ENCODE measurements around the gene TRAPPC12.

TRAPPC12 gene

DNA sequence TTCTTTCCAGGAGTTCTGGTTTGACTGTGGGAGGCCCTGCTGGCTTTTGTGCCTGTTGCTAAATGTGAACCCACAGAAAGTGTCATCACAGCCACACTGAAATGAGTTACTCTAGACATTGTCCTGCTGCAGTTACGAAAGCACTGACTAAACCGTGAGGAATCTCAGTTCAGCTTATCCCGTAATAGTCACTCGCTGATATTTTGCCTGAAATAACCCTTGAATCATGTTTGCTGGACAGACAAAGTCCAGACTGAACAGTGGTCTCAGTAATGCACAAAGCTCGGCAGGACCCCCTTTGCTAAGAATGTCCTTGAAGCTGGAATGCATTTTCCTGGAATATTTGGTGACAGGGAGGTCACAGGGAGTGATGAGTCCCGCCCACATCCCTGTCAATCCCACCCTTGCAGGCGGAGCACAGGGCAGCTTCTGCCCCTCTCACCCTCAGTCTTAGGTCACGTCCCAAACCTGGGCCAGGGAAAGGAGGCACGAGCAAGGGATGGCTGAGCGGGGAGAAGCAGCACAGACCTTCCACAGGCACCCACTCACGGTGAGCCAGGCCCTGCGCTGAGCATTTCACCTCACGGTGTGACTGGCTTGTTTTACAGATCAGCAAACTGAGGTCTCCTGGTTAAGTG is 86.5 kb downstream of the TRAPPC12 start:
- DNase-seq, result peak in 1 of 58 donors; percentile 12

DNA sequence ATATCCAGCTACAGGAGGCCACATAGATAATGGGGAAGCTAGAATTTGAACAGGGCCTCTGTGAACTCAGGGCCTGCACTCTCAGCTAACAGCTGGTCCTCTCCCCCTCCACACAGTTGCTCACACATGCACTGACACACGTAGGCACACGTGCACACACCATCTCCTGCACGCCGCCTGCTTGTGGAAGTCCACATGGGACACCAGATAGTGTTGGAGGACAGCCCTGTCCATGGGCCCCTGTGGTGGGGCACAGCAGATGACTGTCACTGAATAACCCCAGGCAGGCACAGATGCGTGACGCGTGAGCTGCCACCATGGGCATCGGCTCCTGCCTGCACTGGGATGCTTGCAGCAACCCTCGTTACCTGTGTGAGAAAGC is 87.0 kb downstream of the TRAPPC12 start:
- DNase-seq, result no peak

DNA sequence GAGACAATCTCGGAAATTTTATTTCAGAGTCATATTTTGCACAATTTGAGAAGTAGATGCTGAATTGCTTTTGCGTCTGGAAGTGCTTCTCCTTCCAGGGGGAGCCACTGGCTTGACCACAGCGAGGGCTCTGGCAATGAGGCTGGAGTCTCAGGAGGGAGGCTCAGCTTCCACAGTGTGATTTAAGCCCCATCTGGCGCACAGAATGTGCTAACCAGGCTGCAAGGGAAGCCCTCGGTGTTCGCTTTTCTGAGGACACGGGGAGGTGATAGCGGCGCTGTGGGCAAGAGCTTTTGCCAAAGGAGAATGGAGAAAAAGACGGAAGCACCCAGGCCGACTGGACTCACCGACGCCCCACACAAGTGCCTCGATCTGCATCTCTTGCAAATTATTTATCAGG is 87.5 kb downstream of the TRAPPC12 start:
- no peak for DNase-seq

DNA sequence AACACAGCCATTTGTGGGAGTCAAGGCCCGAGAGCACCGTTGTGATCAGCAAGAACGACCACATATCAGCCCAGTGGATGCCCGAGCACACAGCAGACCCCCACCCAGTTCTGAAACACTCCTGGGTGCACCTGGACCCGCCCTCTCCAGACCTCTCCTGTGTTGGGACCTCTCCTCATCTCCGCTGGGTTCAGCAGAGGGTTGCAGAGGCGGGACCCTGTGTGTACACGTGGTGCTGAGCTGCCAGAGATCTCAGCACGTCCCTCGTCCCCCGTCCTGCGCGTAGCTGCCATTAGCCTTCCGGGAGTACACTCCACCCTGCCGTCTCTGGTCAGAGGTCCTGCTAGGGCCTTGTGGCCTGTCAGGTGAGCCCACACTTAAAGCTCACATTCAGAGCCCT is 88.2 kb downstream of the TRAPPC12 start:
- DNase-seq, result no peak

DNA sequence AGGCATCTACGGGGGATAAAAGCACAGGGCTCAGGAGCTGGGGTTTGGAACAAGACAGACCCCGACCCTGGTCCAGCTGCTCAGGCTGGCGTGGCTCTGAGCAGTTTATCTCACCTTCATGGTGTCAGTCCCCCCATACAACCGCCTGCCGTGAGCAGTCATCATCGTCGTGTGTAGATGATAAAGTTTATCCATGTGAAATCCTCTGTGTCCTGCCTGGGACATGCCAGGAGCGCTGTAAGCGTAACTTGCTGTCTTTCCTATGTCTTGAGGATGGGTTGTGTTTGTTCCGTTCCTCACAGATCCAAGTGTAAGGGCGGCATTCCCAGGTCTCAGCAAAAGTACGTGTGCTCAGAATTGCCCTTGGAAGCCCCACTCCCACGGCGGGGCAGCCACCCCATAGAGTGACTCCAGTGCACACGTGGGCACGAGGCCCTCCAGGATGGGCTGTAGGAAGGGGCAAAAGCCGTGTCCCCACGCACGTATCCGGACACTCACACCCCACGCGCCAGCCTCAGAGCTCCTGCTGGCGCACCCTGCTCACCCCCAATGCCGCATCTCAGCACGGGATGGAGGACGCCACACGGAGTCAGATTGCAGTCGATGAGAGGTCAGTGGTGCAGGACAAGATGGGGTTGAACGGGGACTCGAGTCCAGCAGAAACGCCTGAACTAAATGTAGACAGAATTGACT is 88.9 kb downstream of the TRAPPC12 start:
- no peak for DNase-seq

DNA sequence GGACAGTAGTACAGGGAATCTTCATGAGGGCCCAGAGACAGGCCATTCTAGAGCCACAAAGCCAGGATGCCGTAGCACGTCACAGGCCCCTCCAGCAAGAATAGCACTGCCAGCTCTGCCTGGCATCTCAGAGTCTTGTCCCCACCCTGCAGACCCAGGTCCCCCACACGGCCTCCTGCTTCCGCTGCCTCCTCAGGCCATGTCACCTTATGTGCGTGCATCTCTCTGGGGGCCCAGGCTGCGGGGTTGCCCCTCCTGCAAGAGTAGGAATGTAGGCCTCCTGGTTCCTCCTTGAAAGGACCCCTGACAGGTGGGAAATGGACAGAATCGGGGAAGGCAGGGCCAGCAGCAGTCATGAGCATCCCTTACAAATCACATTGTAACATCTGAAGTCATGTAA is 90.0 kb downstream of the TRAPPC12 start:
- no peak for DNase-seq

DNA sequence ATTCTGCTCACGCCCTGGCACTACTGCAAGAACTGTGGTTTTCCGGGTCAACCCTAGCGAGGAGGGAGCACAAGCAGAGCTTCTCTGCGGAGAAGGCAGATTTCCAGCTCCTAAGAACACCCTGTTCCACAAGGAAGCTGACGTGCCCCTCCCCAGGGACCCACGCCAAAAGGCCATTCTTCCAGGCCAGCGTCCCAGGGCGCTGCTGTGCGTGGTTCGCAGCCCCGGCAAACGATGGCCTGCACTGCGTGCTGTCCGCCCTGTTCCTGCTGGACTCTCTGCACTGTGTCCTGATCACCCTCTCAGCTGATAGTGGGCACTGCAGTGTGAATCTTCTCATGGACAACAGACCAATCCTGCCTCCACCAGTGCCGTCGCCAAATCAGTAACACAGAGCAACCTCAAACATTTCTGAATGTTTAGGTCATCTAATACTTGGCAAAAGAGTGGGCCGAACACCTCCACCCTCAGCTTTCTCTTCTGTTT is 90.7 kb downstream of the TRAPPC12 start:
- peak in 30 of 58 donors; percentile 14 to 81 (median 42) for DNase-seq

DNA sequence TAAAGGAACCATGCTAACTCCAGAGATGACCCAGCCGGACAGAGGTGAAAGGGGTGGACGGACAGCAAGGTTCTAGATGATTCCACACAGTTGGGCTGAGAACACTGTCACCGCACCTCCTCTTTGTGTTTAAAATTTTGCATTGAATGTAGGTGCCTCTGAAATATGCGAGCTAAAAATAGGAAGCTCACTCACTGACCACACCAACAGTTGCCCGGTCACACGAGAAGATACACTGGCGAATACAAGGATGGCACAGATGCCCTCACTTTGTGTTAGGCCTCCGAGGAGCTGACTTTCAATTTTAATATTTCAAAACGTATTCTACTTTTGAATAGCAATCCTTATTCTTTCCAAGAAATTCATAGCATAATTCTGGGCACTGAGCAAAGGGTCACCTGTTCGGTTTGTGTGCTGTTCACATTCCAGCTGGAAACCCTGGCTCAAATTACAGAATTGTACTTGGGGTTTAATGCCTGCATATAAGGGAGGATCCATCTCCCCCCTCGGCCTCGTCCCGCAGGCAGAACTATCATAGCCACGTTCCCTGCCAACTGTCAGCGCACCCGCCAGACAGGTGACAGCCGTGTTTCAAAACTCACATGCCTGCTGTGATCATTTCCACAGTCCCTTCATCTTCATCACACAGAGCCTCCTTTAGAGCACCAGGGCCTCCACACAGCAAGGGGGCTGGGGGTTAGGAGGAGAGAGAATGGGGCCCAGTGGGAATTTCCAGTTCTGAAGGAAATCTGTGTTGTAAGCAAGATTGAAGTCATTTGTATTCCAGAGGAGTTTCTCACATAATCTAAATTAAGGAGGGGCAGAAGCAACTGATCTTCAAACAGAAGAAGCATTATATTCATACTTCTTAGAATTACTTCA is 91.6 kb downstream of the TRAPPC12 start:
- DNase-seq, result no peak

DNA sequence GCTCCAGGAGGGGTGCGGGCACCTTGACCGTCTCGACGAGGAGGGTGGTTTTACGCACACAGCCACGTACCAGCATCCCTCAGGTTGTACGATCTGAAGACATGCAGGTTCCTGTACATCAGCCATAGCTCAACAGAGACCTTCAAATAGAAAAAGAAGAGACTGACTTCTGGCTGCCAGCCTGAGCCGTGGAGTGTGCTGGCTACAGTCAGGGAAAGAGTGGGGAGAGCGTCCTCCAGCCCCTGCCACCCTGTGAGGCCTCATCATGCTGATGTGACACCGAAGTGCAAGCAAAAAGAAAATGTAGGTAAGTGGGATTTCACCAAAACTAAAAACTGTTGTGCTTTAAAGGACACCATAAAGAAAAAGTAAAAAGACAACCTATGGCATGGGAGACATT is 92.8 kb downstream of the TRAPPC12 start:
- DNase-seq, result no peak

DNA sequence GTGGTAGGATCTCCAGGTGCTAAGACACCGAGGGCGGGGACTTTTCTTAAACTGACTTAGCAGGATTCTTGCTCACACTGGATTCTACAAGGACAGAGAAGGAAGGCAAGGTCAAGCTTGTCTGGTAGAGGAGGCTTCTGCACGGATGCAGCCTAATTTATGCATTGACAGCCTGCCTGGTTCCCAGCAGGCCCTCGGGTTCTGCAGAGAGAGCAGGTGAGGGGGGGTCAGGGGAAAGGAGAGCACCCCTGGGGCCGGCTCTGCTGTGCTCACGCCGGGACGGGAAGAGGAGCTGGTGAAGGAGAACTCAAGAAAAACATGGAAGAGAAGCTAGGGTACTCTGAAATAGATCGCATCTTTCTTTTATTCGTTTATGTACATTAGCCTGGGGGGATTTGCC is 93.5 kb downstream of the TRAPPC12 start:
- DNase-seq, result no peak

DNA sequence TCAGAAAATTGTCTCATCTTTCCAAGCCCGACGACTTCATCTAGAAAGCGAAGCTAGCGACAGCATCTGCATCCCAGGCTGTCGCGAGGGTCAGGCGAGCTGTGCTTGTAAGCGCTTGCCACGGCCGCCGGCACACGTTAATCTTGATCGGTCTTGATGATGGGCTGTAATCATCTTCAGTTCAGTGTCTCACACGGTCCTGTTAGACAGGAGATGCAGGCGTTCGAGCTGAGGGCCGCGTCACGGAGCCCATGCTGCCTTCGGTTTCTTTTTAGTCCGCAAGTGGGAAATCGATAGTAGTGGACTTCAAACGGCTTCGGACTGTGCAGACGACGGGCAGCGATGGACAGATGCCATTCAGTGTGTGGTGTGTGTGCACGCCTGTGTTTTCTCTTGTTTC is 96.3 kb downstream of the TRAPPC12 start:
- DNase-seq, result peak in 1 of 58 donors; percentile 42

DNA sequence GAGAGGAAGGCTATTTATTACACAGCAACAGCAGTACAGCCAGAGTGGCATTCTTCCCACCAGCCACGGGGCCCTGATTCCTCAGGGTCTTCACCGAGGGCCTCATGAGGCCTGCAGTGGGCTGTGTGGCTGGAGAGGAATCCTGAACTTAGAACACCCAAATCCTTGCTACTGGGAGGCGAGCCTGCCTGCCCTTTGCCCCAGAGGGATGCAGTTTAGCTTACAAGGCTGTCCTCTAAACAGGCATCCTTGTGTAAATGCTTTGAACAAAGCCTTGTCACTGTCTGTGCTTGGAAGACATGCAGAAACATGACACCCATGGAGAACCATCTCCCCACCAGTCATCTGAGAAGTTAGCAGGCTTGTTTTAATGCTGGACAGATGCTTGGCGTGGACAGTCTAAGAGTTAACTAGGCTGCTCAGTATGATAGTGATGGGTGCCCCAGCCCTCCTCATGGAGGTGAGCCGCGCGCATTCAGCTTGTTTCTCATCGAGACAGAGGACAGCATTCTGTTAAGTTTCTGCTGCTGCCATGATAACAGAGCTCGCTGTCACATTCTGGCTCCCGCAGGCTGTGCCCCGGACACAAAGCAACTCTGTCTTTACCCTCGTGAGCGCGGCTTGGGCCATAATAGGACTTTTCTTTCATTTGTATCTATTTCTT is 97.0 kb downstream of the TRAPPC12 start:
- DNase-seq, result peak in 45 of 58 donors; percentile 4 to 88 (median 56)

DNA sequence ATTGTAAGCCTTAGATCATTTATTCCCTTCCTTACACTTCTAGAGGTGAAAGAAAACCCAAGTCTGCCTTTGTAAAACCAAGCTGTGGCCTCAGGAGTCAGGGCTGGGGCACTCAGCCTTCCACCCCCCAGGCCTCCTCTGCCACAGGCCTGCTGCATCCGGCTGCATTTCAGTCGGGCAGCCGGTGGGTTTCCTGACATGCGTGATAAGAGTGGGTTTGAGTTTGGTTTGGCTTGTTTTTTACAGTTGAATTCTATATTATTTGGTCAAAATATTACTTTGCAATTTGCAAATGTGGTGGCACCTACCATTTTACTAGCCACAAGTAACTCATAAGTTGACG is 97.5 kb downstream of the TRAPPC12 start:
- no peak for DNase-seq

DNA sequence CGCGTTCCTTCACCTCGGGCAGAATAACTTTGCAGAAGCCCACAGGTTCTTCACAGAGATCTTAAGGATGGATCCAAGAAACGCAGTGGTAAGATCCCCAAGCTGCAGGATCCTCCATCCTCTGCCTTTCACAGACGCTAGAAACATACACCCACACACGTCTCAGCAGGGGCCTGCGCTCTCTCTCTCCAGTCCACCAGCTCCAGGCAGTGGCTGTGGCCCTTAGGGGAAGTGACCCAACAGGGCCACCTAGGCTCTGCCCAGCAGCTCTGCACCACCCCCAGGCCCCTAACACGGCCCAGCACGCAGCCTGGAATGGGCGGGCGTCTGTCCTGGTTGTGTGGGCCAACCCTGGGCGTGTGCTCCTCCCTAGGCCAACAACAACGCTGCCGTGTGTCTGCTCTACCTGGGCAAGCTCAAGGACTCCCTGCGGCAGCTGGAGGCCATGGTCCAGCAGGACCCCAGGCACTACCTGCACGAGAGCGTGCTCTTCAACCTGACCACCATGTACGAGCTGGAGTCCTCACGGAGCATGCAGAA is 99.4 kb downstream of the TRAPPC12 start:
- DNase-seq, result no peak

DNA sequence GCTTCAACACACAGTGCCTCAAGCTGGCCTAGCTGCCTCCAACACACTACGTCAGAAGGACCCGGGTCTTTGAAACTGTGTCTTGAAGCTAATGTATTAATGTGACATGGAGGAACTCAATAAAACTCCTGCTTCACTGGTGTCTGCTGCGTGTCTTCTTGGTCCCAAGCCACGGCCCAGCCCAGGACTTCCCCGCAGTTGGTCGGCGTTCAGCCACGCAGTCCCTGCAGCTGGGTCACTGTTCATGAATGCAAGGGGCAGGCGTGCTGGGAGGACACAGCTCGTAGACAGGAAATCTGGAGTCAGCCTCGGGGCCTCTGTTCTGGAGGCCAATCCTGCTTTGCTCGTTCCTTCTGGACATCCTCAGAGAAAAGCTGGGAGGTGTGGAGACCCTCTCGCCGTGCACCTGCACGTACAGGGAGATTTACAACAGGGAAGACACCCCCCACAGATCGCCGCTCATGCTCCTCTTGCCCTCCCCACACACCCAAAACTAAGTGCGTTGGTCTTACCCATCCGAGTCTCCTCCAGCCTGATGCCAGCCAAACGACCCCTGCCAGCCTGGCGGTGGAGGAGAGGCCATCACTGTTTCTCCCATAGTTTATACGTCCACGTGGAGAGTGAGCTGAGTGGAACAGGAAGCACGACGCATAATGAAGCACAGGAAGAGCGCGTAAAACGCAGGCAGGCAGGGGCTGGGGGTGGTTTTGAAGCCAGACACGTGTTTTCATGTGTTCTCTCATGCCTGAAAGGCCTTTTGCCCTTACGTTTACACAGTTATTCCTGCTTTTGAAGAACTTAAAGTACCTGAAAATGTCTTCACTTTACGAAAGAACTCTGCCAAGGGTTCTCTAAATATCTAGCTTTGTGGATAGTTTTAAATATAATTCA is 100.2 kb downstream of the TRAPPC12 start:
- no peak for DNase-seq

DNA sequence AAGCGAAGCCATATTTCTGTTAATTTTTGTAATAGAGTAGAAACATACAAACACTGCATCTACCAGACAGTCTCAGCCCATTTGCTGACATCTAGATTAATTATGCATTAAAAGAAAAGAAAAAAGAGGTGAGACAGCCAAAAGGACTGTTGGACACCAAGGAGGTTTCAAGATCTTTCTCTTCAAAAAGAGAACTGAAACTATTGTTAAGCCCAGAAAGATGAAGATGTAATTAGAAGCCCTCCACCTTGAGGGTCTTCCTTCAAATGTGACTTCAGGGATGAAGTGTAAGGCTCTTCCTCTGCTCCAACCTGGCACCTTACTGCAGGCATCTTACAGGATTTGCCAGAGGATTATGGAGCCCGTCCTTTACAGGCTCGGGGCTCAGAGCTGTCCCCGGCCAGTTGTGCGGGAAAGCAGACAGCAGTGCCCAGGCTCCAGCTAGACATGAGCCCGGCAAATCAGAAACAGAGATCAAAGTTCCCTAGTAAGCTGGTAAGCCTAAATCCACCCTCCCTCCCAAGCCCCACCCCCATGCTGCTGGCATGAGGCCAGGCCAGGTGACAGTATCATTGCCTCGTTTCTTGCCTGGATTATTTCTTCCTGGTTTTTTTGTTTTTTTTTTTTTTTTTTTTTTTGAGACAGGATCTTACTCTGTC is 101.0 kb downstream of the TRAPPC12 start:
- DNase-seq, result no peak

DNA sequence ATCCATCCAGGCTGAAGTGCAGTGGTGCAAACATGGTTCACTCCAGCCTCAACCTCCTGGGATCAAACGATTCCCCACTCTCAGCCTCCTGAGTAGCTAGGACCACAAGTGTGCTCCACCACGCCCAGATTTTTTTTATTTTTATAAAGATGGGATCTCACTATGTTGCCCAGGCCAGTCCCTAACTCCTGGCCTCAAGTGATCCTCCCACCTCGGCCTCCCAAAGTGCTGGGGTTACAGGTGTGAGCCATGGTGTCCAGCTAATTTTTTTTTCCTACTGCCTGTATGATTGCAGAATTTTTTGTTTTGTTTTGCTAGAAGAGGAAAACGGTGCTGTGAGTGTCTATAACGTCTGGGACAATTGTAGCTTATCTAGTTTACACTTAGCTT is 101.5 kb downstream of the TRAPPC12 start:
- DNase-seq, result no peak

DNA sequence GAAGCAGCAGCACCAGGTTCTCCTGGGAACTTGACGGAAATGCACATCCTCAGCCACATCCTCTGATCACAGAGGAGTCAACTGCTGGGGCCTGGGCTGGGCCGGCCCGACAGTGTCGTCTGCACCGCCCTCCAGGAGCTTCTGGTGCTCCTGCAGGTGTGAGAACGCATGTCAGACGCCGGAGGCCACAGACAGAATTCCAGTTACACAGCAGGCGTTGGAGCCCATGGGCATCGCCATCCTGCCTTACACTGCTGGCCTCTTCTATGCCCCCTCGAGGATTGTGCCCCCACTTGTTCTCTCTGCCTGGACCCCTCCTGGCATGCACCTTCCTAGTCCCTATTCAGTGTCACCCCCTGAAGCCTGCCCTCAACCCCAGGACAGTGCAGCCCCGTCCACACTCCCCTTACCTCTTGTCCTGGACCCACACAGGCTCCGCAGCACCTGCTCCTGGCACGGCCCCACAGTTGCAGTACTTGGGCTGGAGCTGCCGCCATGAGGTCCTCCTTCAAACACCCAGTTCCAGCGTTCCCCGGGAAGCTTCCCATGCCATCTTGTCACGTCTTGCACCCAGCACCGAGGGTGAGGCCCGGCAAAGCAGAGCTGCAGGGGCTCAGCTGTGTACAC is 102.4 kb downstream of the TRAPPC12 start:
- no peak for DNase-seq

DNA sequence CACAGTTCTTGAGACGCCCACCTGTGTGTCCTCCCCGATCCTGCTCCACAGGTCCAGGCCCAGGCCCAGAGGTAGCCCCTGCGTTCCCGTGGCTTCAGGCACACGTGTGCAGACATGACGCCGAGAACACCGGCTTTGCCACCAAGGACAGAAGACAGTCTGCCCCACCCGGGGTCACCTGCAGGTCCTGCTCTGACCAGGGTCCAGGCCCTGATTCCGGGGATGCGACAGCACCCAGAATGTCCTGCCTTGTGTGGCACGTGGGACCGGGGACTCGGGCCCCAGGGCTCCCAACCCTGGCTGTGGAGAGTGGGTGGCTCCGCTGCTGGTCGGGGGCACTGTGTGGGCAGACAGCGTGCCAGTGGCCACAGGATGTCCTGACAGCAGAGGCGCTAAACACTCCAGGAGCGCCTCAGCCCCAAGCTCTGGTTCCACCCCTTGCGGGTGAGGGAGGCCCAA is 102.9 kb downstream of the TRAPPC12 start:
- DNase-seq, result no peak
